GM12873 (cell line): ENCODE data around the gene SH2D6.

Experiments
- TF ChIP-seq, protein P1 (sequence below): IDR thresholded peaks from 2 replicates; pipeline ENCODE4 v1.5.1; 2012; ENCODE audit warnings: low read depth, mild to moderate bottlenecking, moderate library complexity, low read length, control low read depth; ENCODE audit not compliant: insufficient read depth; ENCODE audit errors: missing control alignments

Gene SH2D6

DNA sequence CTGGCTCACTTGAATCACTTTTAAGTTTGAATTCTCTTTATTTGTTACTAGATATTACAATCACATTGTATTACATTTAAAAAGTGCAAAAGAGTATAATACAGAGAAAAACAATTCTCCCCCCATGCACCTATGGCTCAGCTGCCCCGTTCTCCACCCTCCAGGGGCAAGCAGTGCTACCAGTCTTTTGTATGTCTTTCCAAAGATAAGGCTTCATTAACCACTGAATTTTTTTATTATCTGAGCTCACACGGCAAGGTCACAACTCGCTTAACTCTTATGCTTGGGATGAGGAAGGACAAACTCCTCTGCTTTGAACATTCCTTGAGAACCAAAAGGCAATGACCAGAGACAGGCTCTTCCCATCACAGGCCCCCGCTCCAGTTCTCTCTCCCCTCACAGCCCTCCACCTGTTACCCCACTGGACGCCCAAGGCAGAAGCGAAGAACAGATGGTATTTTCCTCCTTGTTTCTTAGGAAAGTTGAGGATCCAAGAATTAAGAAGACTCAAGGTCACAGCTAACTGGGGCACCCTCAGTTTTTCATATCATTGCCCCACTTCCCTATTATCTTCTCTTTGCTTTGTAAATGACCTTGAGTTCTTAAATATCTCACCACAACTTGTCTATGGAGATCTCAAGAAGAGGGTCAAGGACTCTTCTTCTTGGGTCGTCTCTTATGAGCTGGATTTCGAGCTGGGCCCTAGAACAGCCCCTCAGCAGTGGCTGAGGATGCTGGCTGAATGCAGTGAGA is 30.1 kb downstream of the SH2D6 start:
- TF ChIP-seq, protein P1, sequence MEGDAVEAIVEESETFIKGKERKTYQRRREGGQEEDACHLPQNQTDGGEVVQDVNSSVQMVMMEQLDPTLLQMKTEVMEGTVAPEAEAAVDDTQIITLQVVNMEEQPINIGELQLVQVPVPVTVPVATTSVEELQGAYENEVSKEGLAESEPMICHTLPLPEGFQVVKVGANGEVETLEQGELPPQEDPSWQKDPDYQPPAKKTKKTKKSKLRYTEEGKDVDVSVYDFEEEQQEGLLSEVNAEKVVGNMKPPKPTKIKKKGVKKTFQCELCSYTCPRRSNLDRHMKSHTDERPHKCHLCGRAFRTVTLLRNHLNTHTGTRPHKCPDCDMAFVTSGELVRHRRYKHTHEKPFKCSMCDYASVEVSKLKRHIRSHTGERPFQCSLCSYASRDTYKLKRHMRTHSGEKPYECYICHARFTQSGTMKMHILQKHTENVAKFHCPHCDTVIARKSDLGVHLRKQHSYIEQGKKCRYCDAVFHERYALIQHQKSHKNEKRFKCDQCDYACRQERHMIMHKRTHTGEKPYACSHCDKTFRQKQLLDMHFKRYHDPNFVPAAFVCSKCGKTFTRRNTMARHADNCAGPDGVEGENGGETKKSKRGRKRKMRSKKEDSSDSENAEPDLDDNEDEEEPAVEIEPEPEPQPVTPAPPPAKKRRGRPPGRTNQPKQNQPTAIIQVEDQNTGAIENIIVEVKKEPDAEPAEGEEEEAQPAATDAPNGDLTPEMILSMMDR, result no peak

DNA sequence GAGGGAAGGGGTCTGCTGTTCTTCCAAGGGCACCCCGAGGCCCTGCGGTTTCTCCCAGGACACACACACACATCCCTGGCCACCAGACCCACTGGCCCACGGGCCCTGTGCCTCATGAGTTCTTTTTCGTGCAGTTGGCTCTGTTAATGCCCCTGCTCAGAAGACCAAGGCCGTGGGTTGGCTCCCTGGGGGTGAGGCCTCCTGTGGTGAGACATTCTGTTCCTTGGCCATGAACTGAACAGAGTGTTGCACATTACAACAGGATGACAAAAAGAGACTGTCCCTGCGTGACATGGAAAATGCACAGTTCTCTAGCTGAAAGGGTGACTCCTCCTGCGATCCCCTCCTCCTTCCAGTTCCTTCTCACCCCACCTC is 30.7 kb downstream of the SH2D6 start:
- TF ChIP-seq, protein P1, result no peak

DNA sequence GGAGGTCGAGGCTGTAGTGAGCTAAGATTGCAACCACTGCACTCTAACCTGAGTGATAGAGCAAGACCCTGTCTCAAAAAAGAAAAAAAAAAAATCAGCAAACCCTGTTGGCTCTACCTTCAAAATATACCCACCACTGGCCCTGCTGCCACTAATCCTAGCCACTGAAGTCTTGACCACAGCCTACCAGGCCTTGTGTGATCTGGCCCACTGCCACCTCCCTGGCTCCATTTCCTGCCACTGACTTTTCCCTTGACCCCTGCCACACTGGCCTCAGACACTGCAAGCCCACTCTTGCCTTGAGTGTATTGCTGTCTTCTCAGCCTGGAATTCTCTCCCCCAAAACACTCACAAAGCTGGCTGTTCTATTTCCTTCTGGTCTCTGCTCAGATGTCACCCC is 33.7 kb downstream of the SH2D6 start:
- TF ChIP-seq, protein P1, result no peak

DNA sequence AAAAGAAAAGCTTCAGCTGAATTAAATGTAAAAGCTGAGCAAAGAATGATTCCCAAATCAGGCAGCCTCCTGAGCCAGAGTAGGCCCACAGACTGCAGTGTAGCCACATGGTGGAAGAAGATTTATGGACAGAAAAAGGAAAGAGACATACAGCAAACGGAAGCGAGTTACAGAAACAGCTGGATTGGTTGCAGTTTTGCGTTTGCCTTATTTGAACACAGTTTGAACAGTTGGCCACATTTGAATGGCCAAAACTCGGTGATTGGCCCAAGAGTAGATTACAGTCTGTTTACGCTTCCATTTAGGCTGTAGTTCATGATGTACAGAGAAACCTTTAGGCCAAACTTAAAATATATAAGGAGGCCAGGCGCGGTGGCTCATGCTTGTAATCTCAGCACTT is 35.1 kb downstream of the SH2D6 start:
- TF ChIP-seq, protein P1, result no peak

DNA sequence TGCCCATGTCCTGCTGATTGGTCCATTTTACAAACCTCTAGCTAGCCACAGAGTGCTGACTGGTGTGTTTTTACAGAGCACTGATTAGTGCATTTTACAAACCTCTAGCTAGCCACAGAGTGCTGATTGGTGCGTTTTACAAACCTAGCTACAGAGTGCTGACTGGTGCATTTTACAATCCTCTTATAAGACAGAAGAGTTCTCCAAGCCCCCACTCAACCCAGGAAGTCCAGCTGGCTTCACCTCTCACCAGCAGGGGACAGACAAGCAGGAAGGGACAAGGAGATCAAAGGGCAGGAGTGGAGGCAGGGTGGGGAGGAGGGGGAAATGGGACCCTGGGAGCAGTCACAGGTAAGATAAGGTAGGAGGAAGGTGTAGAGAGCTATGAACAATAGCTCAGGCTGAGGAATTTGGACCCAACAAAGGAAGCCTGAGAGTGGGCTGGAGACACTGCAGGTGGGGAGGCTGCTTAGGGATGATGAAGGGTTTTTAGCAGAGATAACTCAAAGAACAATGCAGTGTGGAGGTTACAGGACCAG is 37.1 kb downstream of the SH2D6 start:
- TF ChIP-seq, protein P1, result no peak

DNA sequence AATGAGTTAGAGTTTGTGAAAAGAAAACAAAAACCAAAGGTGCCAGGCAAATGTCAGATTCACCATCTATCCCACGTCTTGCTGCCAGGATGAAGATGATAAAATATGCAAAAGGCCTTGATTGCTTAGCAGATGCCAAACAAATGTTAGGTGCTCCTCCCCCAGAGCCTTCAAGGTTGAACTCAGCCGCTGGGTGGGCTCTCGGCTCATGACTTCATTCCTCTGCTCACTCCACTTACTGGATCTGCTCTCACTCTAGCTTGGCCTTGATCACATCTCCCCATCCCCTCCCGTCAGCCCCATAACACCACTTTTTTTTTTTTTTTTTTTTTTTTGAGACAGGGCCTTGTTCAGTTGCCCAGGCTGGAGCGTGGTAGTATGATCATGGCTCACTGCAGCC is 38.5 kb downstream of the SH2D6 start:
- TF ChIP-seq, protein P1, result no peak

DNA sequence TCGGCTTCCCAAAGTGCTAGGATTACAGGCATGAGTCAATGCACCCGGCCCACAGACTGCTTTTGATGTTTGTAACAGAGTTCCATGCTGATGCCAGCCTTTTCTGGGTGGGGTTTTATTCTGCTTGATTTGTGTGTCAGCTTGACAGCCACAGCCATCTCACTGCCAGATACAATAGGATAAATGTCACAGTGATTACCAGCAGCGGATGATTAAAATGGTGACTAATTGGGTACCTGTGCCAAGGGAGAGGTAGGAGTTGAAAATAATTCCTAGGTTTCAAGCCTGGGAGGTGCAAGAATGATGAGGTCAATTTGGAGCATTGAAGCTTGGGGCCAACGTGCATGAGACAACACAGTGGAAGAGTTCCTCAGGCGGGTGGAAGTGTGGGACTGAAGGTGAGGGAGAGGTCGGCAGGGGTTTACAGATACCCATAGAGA is 39.4 kb downstream of the SH2D6 start:
- TF ChIP-seq, protein P1, result no peak
